DMS 273 (cell line): ENCODE measurements around the gene CD151.

ENCODE experiments used
- DNase-seq: peaks from one replicate; lab custom pipeline; 2025; ENCODE audit not compliant: unreplicated experiment; lab: John Stamatoyannopoulos, UW

Gene CD151

DNA sequence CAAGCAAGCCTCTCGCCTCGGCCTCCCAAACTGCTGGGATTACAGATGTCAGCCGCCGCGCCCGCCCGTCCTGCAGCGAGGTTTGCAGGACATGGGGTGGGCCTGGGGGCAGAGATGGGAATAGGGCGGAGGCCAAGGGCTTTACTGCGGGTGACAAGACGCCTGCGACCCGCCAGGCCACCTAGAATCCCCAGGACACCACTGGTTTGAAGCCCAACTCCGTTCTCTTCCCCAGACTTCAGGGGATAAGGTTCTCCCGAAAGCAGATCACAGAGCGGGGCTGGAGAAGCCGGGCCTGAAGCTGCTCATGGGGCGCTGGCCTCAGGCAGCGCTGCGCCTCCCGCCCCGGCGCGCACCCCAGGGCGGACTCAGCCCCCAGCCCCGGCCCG is 9.2 kb downstream of the CD151 start:
- DNase-seq = no peak

DNA sequence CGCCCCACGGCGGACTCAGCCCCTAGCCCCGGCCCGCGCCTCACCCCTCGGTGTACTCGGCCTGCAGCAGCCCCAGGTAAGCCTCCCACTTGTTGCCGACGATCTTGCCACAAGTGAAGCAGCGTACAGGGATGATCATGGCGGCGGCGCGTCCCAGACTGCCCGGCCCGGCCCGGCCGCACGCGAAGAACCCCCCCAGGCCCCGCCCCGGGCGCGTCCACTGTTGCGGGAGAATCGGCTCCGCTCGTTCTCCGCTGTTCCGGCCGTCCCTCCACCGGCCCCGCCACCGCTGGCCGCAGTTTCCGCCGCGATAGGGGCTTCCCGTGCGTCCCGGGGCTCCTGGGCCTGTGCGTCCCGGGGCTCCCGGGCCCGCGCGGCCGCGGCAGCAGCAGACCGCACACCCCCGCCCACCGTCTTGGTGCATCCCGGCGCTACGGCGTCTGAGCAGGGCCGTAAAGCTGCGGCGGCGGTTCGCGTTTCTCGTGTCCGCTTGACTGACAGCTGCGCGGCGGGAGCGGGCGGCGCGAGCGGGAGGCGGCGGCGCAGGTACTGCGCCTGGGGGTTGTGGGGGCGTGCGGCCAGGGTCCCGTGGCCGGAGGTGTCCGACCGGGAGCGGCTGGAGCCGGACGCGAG is 9.7 kb downstream of the CD151 start, which contains the start of the genes POLR2L and TSPAN4:
TSS of gene POLR2L (minus strand) at position 160 of the 633 bp plus-strand sequence. CDS start at position 139, 21 bp downstream.
TSS of gene TSPAN4 (plus strand) at position 483 of the 633 bp plus-strand sequence. CDS start 7,453 bp downstream, outside the sequence.
- DNase-seq = peak; percentile 92

DNA sequence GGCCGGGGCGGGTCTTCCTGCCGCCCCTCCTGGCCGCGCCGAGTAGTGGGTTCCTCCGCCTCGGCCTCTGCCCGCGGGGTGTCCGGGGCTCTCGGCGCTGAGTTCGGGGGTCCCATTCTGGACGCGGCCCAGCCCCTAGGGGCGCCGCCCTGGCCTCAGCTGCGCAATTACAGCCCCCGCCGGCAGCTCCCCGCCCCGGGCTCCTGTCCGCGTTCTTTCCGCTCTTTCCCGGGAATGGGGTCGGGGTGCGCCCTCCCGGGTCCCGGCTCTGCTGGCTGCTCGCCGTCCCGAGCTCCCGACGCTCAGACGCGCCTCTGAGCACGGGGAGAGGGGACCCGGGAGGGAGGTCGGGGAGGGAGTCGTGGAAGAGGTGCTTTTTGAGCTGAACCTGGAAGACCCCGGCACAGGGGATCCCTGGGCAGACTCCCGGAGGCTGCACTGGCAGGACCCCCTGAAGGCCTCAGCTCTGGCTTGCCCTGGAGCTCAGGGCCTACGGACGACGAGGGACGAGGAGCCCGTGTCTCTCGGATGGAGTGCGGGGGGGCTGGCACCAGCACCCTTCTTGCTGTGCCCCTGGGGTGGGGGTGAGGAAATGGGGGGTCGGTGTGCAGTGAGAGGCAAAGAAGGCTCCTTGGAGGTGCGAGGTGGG is 10.5 kb downstream of the CD151 start:
- no peak for DNase-seq

DNA sequence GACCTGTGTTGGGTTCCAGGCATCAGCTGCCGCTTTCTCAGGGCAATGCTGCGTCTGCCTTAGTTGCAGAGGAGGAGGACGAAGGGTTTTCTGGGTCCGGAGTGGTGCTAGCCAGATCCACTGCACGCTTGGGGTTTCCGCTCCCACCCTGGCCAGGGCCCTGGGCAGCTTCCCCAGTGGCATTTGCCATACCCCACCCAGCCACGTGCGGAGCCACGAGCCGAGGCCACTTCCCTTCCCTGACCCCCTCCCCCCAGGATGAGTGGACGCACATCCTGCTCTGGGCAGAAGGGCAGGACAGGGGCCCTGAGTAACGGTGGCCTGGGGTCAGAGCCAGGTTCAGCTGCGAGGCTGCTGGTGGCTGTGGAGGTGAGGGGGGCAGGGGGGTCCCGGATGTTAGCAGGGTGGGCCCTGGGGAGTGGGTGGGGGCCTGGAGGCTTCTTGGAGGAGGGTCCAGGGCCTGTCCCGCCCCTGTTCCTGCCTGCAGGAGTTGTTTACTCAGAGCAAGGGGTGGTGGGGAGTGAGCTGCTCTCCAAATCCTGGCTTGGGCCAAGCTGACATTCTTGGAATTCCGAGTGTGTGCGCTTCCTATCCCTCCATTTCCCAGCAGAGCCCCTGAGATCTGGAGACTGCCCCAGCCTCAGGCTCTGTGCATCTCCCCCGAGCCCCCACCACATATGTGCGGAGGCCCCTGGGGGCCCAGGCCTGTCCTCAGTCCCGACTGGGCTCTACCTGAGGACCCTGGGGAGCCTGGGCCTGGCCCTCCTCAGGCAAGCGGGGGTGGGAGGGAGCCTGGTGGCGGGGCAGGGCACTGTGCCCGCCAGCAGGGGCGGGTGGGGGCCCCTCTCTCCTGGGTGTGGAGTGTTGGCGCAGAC is 11.3 kb downstream of the CD151 start:
- peak; percentile 75 for DNase-seq

DNA sequence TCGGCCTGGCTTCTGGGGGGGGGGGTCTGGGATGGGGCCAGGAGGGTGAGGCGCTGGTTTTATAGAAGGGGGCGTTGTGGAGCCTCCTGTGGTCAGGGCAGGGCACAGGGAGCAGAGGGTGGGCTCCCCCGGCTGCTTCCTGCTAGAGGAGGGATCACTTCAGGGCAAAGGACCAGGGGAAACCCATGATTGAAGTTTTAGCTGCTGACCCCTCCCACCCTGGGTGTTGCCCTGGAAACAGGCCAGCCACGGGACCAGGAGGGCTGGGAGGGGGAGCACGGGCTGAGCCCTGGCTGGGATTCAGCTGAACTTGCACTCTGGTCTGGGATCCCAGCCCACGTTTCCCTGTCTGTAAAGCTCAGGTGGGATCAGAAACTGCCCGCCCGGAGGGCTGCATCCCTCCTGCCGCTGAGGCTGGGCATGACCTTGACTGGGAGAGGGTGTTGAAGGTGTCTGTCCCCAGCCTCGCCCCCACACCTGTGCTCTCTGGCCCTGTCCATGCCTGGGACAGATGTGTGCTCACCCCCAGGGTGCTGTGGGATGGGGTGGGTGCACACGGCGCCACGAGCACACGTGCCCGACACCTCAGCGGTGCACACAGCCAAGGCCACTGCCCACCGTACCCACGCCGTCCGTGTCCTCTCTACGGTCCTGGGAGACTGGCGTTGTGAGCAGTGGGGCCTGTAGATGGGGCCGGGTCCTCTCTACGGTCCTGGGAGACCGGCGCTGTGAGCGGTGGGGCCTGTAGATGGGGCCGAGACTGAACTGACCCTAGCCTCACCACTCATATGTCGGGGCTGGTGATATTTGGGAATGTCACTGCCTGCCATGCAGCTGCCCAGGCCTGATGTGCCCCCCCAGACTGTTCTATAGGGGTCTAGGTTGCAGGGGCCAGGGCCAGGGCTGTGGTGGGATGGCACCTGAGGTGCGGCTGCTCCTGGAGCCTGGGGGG is 12.2 kb downstream of the CD151 start:
- peak; percentile 82 for DNase-seq

DNA sequence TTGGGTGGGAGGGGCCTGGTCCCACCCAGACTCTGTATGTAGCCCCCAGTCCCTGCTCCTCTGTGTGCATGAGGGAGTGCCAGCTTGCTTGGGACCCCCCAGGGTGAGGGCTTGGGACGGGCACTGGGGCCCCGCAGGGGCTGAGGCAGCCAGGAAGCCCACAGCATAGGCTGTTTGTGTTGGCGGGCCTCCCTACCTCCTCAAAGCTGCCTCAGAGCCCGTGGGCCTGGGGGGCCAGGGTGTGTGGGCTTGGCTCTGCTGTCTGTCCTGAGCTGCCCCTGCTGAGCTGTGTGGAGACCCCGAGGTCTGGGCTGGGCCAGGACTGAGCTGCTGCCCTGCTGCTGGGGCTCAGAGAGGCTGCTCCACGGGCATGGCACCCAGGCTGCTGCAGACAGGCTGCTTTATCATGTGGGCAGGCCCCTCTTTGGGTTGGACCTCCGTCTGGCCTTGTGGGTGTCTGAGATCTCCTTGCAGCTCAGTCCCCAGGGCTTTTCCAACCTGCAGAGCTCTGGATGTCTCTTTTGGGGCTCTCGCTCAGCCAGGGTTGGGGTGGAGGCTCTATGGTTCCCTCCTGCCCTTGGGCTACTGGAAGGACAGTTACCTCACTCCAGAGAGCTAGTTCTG is 13.2 kb downstream of the CD151 start:
- DNase-seq = no peak

DNA sequence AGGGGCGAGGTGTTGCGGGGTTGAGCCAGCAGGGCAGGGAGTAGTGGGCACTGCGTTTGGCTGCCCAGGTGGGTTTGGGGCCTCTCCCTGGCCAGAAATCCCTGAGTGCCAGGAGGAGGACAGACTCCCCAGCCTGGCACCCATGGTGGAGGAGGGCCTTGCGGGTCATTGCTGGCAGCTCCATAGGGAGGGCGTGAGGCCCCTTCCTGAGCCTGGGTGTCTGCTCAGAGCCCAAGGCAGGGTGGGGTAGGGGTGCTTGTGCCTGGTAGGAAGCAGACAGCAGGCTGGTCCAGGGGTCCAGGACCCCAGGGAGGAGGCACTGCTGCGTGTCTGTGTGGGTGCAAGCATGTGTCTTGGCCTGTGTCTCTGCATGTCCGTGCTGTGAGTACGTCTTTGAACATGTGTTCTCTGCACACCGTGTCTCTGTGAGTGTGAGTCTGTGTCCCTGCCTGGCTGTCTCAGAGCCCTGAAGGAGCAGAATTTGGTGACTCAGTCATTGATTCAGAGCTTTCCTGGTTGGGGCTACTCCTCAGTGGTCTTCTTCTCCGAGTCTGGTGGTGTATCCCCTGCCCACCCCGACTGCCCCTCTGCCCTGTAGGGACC is 13.8 kb downstream of the CD151 start:
- no peak for DNase-seq

DNA sequence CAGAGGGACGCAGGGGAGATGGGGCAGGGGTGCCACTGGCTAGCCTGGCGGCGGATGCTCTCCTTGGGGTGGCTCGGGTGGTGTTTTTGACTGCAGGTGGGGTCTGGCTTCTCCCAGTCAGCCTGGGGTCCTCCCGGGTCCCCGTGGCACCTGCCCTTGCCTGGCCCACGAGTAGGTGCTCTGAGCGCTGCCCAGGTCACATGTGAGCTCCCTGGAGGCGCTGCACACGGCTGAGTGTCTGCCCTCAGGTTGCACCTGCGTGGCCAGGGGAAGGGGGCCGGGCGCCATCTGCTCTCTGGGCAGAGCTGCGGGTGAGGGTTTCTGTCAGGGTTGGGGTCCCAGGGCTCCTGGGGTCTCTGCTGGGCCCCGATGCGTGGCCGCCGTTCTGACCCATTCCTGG is 15.1 kb downstream of the CD151 start:
- no peak for DNase-seq

DNA sequence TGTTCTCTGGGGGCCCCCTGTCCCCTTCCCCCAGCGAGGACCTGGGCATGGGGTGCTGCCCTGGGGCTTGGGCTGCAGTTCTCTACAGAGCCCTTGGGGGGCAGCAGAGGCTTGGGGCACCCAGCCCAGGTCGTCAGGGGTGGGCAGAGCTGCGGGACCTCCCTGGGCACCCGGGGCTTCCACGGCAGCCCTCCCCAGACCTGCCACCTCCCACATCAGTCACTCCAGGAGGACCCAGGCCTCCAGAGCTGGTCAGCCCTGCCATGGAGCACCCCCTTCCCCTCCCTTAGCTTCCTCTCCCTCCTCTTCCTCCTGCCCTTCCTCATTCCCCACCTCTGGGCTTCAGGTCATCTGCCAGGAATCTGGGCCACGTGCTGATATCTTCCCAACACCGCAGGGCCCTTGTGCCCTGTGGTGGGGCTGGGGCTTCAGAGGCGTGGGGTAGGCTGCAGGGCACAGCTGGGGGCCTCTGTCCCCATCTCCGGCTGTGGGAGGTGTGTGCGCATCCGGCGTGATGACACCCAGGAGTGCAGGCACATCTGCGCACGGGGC is 15.7 kb downstream of the CD151 start:
- DNase-seq = peak; percentile 59

DNA sequence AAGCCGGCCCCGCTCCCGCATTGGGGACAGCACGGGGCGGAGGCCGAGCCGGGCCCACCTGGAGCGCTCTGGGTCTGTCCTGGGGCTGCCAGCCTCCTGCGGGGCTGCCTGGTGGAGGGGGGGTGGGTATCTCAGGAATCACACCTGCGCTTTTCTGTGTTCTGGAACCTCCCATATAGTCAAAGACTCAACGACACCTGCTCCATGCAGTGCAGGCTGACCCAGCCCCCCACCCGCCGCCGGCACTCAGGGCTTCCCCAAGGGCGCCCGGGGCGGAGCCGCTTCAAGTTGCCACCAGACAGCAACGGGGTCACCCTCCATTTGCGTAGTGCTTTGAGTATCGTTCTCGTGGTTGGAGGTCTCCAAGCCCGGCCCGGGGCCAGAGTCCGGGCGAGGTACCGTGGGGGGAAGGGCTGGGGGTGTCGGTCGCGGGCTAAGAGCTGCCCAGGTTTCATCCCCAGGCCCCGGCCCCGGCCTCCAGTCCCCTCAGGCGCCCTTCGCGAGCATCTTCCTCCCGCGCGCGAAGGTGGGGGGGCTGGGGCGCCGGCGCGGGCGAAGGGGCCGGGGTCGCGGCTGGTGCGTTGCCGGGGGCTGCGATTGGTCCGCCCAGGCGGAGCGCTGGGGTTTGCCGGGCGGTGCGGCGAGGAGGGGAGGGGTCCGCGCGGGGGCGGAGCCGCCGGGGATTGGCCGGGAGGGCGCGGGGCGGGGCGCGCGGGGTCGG is 16.5 kb downstream of the CD151 start:
- DNase-seq = peak; percentile 63

DNA sequence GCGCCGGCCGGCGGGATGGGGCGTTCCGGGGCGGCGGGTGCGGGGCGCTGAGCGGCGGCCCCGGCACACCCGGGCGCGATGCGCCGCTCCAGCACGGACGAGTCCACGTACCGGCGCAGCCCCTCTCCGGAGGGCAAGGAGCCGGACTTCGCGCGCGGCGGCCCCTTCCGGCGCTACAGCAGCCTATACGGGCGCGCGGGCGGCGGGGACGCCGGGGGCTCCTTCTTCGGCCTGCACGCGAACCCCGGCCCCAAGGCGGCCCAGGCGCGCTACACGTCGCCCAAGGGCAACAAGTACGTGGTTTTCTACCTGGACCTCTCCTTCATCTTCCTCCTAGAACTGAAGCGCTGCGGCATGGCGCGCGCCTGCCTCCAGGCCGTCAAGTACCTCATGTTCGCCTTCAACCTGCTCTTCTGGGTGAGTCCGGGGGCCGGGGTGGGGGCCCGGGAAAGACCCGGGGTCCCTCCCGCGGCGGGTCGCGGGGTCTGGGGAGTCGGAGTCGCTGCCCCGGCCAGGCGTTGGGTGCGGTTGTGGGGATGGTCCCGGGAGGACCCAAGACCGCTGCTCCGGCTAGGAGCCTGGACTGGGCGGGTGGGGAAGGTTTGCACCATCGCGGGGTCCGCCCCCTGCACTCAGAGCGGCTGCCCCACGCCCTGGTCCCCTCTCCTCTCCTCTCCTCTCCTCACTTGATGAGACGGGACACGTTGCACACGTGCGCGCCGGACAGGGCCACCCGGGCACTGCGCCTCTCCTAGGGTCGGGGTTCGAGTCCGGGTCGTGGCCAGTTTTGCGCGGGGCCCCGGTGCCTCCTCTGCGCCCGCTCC is 17.4 kb downstream of the CD151 start:
- no peak for DNase-seq

DNA sequence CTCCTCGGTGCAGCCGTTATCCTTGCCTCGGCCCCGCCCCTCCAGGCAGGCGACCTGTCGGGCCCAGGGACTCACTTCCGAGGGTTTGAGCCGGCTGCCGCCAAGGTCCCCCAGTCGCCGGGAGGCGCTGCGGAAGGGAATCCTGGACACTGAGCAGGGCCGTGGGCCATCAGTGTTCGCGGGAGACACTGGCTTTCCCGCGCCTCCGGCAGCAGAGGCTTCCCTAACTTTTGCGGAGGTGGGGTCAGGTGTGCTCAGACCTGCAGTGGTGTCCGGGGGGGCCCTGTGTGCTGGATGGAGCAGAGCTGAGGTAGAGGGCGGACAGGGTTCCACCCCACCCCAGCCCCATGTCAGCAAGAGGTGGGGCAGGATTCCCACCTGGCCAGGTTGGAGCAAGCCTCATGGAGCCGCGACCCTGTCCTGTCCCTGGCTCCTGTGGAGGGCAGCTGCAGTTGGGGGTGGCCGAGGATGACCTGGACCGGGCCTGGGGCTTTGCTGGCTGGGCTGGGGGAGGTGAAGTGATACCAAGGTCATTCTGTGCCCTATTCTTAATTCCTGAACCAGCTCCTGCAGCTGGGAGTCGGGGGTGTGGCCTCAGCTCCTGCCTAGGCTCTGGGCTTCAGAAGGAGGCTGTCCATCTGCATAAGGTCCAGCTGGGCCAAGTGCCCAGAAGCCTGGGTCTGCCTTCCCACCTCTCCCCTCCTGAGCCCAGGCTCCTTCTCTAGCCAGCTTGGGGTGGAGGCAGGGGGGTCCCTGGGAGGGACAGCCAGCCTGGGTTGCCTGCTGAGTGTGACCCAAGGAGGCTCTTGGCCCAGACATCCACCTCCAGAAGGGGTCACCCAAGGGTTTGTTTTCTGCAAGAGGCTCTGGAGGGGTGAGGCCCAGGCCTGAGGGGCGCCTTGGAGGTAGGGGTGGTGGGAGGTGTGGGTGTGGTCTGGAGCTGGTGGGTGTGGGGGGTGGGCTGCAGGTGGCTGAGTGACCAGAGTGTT is 18.3 kb downstream of the CD151 start:
- DNase-seq = peak; percentile 56

DNA sequence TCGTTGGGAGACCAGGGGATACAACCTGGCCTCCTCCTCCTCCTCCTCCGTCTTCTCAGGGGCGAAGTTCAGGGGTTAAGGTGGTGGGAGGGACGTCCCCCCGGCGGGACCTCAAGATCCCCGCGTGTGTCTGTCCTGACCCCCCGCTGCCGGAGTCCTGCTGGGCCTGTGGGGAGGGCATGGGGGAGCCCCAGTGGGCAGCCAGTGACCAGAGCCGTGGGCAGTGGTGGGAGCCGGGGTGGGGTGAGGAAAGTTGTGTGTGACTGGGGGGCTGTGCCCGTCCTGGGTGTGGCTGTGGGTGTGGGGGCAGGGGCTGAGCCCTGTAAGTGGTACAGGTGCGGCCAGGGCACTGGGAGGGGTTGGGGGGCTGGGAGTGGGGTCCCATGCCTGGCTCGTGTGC is 20.0 kb downstream of the CD151 start:
- no peak for DNase-seq

DNA sequence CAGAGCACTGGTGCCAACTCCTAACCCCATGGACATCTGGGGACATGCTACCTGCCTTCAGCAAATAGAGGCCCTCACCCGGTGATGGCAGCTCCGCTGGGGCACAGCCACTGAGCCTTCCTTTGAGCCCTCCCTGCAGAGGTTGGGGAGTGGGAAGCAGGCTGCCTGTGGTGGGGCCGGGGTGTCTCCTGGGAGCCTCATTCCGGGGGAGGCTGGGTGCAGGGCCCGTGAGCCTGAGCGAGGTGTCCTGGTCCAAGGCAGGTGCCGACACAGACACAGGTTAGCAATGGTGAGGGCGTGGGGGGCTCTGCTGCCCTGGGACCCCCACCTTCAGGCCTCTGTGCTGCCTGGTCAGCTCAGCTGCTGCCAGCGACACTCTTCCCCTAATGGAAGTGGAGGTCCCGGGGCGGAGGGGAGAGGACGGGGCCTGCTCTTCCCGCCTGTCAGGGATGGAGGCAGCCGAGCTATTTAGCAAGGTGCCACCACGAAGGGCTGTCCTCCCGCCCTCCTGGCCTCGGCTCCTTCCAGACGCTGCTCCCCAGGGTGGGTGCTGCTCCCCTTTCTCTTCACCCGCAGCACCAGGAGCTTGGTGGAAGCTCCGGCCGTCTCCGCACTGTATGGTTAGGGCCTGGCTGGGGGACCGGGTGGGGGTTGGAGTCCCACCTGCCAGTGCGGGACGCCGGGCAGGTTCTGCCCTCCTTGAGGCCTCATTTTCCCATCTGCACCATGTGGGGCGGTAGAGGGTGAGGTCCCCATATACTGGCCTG is 21.1 kb downstream of the CD151 start:
- no peak for DNase-seq

DNA sequence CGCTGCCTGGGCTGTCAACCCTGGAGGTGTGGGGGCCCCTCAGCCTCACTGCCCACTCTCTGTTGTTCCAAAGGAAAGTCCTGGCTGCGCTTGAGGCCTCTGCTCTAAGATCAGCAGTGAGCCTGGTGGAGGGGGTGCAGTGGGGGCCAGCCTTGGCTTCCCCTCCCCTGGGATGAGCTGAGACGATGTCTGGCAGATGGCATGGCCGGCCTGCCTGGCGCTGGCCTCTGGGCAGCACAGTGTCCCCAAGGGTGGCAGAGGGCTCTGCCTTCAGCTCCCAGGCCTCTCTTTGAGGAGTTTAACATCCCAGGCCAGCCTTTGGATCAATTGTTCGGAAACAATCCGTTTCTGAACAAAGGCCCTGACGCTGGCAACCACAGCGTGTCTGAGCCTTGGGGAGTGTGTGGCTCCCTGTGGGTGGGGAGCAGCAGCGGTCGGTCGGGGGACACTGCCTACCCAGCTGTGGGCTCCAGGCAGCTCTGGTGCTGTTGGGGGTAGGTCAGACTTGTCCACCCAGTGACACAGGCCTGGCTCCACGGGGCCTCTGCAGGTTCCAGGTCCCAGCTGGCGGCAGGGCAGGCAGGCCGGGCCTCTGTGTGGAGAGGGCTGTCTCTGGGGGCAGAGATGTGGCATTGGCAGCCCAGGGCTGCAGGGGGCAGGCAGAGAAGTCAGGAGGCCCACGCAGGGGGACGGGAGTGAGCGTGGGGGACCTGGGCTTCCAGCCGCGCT is 22.0 kb downstream of the CD151 start:
- DNase-seq = no peak

DNA sequence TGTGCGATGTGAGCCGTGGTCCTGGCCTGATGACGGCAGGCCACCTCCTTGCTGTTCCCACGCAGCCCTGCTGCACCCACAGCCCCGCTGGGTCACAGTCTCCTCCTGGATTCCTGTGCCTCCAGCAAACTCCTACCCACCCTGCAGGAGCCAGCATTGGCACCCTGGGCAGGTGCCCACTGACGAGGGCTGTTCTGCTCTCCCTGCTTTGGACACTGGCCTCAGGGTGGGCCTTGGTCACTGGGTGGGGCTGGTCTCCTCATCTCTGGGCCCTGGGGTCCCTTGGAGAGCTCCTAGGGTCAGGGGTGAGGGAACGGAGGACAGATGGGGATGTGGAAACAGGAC is 22.6 kb downstream of the CD151 start:
- no peak for DNase-seq
